ENCODE data around the gene ADAMTSL3.

Gene ADAMTSL3

DNA sequence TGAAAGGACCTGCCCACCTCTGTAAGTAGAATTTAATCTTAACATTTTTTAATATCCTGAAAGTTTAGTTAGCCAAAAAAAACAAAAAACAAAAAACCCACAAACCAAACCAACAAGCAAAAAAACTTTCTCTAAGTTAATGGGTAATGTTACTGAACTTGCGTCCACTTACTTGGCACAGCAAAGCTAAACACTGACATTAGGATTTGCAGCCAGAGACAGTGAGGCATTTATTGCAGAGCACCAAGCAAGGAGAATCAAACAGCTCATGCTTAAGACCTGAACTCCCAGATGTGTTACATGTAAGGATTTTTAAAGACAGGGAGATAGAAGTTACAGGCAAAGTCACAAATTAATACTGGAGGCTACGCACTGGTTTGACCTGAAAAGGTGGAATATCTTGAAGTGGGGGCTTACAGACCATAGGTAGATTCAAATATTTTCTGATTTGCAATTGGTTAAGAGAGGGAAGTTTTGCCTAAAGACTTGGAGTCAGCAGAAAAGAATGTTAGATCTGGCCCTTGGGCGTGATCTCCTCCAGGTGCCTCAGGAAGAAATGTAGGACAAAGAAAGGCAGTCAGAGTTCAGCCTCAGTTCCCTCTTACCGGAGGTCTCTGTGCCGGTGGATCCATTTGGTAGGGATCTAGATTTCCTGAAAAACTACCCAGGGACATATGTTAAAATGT lies 205.0 kb downstream of the ADAMTSL3 start:
- DNase-seq (ENCODE audit: extremely low read depth in 1 of 2, low read depth in 1 of 2): no peak

DNA sequence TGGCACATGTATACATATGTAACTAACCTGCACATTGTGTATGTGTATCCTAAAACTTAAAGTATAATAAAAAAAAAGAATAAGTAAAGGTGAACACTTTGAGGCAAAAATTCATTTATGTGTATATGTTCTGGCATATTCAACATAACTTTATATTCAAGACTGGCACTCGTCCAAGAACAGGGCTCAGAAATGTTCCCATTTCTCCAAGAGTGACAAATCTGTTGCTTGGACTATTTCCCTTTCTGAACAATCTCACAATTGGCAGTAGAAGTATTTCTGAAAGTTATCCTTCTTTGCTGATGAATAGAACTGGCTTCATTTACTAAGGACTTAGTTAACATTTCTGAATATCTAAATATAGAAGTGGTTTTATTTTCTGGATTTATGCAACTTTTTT lies 212.8 kb downstream of the ADAMTSL3 start:
- no peak for DNase-seq (ENCODE audit: extremely low read depth in 1 of 2, low read depth in 1 of 2)

DNA sequence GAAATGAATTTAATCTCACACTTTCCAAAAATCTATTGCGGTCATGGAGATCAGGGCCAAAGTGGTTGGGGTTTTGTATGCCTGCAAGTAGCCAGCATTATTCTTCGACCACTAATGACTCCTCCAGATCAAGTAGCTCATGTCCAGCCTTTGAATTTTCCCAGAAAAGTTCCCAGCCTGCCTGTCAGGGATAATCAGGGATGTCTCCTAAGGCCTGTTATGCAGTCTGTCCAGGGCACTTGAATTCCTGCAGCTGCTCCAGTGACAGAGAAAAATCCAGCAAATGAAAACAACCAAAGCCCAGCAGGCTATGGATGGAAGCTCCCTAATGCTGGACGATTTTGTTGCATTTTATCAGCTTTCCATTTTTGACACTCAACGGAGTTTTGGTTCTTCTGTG lies 215.4 kb downstream of the ADAMTSL3 start:
- no peak for DNase-seq (ENCODE audit: extremely low read depth in 1 of 2, low read depth in 1 of 2)

DNA sequence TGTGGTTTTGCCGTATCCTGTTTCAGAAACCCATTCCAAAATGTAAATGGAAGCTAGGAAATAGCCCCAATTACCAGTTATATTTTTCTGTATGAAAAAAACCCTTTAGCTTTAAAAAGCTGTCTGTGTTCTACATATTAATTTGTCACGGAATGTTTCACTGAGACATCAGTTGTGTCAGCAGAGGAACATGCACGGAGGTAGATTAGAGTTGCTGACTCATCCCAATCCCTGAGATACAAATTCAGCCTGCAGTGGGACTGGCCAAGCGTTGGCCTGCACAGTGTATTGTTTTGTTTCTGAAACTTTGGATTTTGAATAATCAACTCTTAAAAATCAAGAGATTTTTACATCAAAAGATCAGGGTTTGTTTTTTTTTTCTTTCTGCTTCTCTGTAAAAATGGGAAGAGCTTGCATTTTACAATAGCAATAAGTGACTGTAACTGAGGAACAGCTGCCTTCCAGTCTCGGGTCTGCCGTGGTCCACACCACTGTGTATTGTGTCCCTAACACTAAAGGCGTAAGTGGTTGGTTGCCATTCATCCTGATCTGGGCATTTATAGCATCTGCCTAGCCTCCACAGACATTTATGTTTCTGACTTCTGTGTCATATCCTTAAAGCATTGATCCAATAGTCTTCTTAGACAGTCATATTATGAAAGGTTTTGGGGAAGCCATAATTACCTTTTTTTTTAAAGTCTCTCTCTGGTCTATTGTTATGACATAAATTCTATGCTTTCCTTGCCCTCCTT lies 218.1 kb downstream of the ADAMTSL3 start:
- no peak for DNase-seq (ENCODE audit: extremely low read depth in 1 of 2, low read depth in 1 of 2)

DNA sequence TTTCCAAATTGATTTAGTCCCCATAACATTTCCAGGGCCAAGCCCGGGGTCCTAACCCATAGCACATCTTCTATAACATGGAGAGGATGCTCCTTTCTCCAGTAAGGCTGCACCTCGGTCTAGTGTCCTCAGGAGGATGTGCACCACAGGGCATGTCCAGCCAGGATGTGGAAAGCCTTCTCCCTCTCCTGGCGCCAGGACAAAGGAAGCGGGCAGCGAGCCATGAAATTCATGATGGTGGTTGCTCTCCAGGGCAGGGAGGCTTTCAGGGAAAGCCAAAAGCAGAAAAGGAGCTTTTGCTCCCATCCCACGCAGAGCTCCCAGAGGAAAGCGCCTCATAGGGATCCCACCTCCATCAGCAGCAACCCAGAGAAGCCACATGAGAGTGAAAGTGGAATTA lies 220.0 kb downstream of the ADAMTSL3 start:
- no peak for DNase-seq (ENCODE audit: extremely low read depth in 1 of 2, low read depth in 1 of 2)

DNA sequence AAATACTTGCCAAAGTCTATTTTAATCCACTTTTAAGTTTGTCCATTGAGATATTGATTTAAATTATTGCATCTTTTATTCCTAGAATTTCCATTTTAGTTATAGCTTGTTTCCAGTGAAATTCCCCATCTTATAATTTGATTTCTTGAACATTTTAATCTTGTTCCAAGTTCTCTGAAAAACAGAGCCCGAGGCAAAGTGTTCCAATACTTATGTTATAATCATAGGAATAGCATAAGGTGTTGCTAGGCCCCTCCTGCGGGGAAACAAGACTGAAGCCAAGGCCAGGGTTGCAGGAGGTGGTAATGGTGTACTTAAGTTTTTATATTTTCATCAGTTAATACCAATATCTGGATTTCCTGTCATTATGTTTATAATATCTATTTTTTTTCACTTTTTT lies 226.6 kb downstream of the ADAMTSL3 start:
- DNase-seq (ENCODE audit: extremely low read depth in 1 of 2, low read depth in 1 of 2): no peak

DNA sequence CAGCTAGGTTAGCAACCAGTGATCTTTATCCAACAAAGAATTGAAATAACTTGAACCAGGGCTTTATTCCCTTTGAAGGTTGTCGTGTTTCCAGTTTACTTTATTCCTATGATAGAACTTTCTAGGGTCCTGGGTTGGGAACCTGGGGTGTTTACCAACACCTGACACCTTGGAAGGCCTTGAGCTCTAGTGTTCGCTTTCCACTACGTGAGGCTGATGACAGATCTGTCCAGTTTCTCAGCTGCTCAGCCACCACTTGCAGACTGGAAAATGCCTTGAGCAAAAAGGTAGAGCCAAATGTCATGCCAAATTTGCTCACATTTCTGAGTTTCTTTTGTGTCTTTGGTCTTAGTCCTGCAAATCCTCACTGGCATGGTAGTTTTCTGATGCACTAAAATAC lies 227.2 kb downstream of the ADAMTSL3 start:
- DNase-seq (ENCODE audit: extremely low read depth in 1 of 2, low read depth in 1 of 2): no peak

DNA sequence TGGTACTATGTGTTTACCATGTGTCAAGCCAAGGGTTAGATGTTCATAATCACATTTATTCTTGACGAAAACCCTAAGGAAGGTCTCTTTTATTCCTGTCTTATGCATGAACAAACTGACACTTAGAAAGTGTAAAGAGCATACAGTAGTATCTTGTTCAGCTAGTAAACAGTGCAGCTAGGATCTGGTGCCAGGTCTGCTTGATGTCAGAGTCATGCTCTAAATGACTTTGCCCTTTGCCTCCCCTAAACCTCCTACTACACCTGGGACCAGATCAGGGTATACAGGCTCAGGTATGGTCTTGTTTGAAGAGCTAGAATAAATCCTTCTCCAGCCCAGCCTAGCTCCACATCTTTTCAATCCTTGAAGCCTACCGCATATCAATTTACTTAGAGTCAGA lies 232.4 kb downstream of the ADAMTSL3 start:
- DNase-seq (ENCODE audit: extremely low read depth in 1 of 2, low read depth in 1 of 2): no peak

DNA sequence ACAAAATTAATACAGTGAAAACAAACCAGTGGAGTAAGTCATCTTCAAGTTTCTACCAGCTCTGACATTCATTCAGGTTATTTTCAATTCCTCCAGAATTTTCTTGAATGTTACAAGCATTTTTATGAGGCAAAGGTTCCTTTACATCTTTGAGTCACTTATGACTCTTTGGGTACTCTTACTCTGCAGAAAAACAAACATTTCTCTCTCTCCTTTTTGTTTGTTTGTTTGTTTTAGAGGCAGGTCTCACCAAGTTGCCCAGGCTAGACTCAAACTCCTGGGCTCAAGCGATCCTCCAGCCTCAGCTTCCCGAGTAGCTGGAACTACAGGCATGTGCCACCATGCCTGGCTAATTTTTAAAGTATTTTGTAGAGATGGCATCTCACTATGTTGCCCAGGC lies 233.5 kb downstream of the ADAMTSL3 start:
- DNase-seq (ENCODE audit: extremely low read depth in 1 of 2, low read depth in 1 of 2): no peak

DNA sequence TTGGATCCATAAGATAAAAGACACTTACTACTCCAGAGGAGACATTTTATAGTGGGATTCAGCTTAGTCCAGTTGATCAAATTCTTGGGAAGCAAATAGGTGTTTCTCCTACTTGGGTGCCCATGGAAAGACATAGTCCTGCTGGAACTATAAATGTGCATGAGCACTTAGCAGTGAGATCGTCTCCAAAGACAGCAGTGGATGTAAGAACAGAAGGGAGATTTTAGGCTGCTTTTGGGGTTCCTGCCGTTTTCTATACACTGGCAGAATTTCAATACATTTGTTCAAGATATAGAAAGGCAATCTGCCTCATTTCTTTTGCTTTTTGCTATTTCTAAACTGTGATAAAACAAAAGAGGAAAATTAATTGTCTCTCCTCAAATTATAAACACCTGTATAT lies 234.0 kb downstream of the ADAMTSL3 start:
- DNase-seq (ENCODE audit: extremely low read depth in 1 of 2, low read depth in 1 of 2): no peak

DNA sequence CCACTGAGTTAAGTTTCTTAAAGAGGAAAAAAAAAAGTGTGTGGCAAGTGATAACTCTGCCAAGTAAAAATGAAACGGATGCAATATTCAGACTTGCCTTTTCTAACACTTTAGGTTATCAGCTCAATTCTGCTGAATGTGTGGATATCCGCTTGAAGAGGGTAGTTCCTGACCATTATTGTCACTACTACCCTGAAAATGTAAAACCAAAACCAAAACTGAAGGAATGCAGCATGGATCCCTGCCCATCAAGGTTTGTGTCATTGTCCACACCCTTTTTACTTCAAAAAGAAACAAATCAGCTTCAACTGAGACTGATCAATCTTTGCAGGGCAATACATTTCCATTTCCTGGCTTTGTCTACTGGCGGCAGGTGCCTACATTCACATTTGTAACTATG lies 236.1 kb downstream of the ADAMTSL3 start:
- DNase-seq (ENCODE audit: extremely low read depth in 1 of 2, low read depth in 1 of 2): no peak

DNA sequence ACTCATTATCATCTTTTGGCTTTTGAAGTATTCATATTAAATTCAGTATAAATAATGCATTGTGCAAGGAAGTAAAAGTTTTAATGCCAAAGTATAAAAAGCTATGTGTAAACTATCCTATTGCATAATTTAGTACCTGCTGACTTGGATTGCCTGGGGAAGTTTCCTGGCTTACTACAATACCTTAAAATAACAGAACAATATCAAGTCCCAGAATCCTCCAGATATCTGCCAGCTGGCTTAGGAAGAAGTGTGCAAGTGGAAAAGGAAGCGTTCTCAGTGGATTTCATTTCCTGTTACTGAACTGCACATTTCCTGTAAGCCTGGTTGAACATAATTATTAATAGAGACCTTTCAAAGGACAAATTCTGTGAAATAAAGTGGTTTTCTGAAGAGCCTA lies 236.7 kb downstream of the ADAMTSL3 start:
- DNase-seq (ENCODE audit: extremely low read depth in 1 of 2, low read depth in 1 of 2): no peak

DNA sequence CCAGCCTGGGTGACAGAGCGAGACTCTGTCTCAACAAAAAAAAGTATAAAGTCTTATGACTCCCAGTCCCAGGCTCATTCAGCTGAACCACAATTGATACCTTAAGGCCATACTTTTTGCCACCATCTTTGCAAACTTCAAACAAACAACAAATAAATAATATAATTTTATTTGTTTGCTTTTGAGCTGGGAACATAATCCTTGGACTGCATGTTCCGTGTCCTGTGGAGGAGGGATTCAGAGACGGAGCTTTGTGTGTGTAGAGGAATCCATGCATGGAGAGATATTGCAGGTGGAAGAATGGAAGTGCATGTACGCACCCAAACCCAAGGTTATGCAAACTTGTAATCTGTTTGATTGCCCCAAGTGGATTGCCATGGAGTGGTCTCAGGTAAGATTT lies 238.6 kb downstream of the ADAMTSL3 start:
- no peak for DNase-seq (ENCODE audit: extremely low read depth in 1 of 2, low read depth in 1 of 2)

DNA sequence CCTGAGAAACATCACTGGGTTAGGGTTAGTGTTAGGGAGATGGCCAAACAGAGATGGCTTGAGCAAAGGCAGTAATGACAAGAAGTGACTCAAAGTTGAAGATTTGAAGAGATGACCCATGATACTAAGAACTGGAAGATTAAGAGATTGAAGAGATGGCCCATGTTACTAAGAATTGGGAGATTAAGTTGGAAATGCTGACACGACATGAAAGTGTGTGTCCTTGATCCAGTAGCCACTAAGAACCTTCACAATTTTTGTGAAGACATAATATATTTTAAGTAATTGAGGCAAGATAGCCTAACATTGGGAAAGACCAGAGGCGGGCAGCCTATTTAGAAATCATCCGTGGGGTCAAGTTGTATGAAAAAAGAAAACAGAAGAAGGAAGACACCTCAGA lies 239.4 kb downstream of the ADAMTSL3 start:
- no peak for DNase-seq (ENCODE audit: extremely low read depth in 1 of 2, low read depth in 1 of 2)

DNA sequence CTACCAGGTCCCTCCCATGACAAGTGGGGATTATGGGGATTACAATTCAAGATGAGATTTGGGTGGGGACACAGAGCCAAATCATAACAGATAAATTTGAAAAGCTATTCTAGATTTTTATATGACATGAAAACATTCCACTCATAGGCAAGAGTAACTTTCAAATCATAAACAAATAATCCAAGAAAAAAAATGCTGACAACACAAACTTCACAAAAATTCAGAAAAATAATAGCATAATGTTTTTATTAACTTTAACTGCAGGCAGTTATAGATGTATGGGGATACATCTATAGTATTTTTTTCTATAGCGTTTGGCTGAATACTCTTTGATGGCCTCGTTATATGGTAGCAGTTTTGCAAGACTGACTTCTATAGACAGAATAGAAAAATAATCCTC lies 243.1 kb downstream of the ADAMTSL3 start:
- DNase-seq (ENCODE audit: extremely low read depth in 1 of 2, low read depth in 1 of 2): no peak

DNA sequence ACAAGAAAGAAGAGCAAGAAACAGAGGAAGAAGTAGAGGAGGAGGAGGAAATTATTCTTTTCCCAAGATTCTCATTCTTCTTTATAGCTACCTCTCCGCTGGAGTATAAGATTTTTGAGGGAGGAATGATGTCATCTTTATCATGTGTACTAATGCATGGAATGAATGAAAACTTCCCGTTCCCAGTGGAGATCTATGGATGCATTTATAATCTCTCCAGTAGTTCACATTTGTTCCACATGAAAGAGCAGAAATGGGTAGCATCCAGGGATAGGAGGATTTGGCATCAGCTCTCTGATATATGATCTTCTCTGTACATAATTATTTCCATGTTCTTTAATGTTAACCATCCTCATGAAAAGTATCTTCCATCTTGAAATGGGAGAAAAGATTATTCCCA lies 244.4 kb downstream of the ADAMTSL3 start:
- DNase-seq (ENCODE audit: extremely low read depth in 1 of 2, low read depth in 1 of 2): no peak

DNA sequence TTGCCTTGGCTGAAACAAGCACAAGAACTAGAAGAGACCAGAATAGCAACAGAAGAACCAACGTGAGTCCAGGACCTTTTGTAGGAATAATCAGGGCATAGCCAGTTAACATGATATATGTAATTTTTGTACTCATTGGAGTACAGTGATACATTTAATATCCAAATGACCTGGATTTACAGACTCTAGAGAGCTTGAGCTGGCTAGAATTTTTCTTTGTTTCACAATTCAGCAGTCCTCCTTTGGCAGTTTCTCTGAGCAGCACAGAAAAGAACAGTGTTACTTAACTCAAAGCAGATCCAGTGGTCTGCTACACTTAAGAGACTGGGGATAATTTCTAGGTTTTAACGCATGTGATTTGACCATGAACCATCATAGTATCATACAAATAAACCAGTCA lies 245.7 kb downstream of the ADAMTSL3 start:
- no peak for DNase-seq (ENCODE audit: extremely low read depth in 1 of 2, low read depth in 1 of 2)

DNA sequence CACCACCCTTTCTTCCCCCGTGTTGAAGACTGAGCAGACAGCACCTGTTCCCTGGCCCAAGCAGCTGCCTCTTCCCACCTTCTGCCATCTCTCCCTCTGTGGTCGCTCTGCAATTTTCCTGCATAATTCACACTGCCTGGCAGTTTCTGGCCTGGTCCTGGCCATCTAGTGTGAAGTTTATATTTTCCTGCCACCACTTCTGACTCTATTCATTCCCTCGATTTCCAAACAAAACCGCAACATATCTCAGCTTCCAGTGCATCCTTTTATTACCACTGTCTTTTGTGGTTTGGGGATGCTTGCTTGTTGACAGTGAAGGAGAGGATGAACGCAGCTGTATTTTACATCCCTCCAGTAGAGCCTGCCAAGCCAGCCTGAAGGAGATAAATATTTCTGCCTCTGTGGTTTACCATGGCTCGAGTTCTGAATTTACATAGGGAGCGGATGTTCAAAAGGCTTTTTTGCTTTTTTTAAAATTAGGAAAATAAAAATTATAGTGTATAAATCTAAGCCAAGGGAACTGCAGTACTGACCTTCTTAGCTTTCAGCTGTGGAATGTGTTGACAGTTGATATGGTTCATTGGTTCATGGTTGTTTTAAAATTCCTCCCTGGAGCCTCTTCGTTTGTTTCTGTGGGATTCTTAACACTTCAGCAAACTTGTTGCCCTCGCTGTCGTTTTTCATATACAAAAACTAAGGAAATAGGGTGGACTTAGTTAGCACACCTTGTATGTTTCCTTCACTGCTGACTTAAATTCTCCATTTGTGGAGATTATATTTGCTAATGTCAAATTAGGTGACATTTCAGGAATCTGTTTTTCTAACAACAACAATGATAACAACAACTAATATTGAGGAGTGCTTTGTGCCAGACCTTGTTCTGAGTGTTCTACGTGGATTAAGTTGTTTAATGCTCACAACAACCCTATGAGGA lies 250.5 kb downstream of the ADAMTSL3 start:
- DNase-seq (ENCODE audit: extremely low read depth in 1 of 2, low read depth in 1 of 2): no peak

DNA sequence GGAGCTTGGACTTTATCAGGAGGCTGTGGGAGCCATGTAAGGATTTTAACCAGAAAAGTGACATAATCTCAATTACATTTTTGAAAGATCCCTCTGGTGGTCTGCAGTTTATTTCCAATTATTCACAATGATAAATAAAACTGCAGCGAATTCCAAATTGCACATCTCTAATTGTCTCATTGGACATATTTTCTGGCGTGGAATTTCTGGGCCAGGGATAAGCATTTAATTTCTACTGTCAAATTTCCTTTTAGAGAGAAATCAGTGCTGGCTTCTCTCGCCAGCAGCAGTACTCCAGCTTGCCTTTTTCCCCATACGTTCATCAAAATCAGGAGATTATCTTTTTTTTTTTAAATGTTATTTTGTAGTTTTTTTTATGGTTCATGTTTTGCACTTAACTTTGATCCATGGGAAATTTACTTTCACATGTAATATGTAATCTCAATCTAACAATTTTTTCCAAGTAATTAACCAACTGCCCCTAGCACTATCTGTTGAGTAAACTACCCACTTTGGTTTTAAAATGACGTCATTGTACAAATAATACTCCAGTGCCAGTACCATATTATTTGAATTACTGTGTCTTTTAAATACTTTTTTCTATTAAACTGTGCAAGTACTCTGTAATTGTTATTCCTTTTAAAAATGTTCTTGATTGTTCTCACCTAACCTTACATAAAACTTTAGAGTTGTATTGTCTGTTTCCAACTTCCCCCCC lies 251.8 kb downstream of the ADAMTSL3 start:
- no peak for DNase-seq (ENCODE audit: extremely low read depth in 1 of 2, low read depth in 1 of 2)

DNA sequence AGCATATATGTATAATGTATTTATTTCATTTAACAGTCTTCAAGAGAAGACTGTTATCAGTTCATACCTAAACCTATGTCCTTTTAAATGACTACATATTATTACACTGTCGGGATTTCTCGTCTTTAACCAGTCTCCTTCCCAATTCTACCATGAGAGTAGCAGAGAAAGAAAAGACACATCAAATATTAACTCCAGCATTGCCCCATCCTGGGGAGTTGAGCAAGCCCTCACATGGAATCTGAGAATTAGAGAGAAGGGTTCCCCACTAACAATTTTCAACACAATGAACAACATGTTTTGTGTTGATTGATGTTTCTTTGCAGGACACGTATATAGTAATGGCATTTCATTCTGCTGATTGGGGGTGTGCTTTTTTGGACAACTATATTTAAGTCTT lies 257.4 kb downstream of the ADAMTSL3 start:
- no peak for DNase-seq (ENCODE audit: extremely low read depth in 1 of 2, low read depth in 1 of 2)

DNA sequence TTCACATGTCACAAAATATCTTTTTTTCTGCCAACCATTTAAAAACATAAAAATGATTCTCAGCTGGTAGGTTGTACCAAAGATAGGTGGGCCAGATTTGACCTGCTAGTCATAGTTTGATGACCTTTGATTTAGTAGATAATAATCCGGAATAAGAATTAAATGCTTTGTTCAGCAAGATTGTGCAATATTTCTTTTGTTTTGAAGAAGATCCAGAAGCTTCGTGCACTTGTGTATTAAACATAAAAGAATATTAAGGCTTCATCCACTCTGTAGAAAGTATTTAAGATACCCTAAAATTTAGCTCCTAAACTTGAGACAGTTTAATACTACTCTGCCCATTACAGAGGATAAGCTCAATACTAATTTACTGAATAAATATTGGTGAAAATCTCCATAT lies 258.4 kb downstream of the ADAMTSL3 start:
- DNase-seq (ENCODE audit: extremely low read depth in 1 of 2, low read depth in 1 of 2): no peak
